SKM-1 (cell line): ENCODE measurements around the gene PC.

Experiments used
- DNase-seq: peaks from one replicate; lab custom pipeline; 2025; ENCODE audit not compliant: unreplicated experiment; lab: John Stamatoyannopoulos, UW

The PC gene

DNA sequence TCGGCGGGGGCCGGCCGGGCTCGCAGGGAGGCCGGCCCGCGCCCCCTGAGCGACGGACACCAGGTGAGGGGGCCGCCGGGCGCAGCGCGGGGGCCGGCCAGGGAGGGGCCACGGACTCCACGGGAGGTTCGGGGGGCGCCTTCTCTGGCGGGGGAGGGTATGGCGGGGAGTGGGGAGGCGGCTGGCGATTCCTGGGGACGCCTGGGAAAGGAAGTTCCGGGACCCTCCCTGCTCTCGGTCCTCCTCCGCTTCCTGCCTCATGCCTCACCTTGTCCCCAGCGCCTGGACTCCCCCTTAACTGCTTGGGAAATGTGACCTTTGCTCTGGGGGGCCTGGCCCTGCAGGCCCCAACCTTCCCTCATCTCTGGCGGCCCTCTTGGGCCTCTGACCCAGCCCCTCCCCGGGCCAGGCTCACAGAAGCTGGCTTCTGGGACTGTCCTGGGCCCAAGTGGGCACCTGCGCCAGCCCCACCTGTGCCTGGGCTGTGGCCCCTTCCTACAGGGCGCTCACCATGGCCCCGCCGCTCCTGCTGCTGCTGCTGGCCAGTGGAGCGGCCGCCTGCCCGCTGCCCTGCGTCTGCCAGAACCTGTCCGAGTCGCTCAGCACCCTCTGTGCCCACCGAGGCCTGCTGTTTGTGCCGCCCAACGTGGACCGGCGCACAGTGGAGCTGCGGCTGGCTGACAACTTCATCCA is 100.8 kb downstream of the PC start:
- DNase-seq, result no peak

DNA sequence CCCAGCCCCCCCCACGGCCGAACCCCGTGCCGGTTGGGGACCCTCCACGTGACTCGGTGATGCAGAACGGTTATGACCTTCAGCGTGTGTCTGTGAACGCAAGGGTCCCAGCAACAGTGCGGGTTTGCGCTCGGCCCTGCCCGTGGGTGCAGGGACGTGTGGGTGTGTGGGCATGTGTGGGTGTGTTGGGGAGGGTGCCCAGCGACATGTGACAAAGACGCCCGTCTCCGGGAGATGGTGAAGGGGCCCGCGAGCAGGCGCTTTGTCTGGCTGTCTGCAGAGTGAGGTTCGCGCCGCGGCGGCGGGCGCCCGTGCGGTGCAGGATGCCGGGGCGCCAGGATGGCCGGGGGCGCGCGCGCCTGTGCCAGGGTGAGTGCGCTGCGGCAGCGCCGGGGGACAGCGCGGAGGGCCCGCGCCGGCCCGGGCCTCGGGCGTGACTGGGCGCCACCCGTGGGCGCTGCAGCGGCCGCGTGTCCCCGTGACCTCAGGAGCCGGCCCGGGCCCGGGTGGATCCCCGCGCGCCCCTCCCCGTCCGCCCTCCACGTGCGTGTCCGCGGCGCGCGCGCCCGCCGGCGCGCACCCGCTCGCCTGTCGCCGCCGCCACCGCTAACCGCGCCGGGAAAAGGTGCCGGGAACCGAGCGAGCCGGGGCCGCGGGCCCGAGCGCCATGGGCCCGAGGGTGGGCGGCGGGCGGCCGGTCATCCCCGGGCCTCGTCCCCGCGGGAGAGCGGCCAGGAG is 101.5 kb downstream of the PC start, which contains the start of gene LRFN4:
TSS of gene LRFN4 (plus strand) at position 569 of the 738 bp plus-strand sequence. CDS start 681 bp downstream, outside the sequence.
- no peak for DNase-seq

DNA sequence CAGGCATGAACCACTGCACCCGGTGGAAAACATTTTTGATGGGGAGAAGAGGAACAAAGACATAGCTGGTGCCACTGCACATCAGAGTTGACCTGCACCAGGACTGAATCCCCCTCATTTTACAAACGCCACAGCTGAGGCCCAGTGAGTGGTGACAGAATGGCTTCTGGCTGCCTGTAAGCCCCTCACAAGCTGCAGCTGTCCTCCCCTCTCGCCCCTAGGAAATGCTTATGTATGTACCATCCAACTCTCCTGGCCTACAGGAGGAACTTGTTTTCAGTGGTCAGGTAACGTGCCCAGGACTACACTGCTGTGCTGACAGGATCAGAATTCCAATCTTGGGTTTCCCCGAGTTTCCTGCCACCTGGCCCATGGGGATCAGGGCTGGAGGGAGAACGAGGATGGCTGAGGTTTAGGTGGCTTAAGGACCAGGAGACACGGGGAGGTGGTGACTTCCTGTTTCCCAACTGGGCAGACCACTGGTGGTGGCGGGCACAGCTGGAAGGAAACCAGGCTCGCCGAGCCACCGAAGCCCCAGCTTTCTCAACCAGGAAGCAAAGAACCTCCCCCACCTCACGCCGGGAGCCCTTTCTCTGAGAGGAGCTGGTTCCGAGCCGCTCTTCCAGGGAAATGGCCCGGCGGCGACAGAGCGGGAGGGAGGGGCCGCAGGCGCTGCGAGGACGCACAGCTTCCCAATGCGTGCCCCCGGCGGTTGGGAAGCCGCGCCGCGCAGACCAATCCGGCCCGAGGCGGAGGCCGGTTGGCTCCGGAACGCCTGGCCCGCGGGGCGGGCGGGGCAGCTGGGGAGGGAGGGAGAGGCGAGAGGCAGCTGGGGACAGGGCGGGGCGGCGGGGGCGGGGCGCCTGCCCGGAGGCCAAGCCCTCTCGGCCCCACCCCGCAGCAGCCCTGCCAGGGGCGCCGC is 102.3 kb downstream of the PC start:
- peak; percentile 66 for DNase-seq

DNA sequence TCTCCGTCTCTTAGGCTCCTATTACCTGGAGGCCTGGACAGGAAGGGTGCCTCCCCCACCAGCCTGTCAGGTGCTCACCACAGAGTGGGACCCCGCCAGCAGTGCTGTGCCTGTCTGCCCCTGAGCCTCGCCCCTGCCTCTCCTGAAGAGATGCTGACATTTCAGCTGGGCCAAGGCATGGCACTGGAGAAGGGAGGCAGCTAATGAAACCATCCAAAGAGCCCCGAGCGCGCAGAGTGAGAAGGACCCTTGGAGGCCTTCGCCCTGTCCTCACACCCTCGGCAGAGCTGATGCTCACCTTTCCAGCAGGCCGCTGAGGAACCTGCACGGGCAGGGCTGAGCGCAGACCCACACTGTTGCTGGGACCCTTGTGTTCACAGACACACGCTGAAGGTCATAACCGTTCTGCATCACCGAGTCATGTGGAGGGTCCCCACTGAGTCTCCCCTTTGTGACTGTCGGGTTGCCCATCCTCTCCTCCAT is 103.4 kb downstream of the PC start:
- no peak for DNase-seq

DNA sequence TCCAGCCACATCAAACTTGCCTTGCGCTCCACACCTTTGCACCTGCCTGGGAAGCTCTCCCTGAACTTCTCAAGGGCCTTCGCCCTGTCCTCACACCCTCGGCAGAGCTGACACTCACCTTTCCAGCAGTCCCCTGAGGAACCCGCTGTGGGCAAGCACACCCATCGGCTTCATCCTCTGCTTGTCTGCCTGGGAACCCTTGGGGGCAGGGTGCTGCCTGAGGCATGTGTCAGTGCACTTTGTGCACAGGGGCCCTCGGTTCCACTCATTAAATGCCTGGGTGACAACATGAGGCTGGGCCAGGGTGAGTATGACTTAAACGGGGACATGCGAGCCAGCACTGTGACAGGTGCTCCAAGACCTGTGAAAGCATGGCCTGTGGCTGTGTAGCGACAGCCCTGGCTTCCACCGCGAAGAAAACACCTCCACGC is 103.9 kb downstream of the PC start:
- DNase-seq, result no peak

DNA sequence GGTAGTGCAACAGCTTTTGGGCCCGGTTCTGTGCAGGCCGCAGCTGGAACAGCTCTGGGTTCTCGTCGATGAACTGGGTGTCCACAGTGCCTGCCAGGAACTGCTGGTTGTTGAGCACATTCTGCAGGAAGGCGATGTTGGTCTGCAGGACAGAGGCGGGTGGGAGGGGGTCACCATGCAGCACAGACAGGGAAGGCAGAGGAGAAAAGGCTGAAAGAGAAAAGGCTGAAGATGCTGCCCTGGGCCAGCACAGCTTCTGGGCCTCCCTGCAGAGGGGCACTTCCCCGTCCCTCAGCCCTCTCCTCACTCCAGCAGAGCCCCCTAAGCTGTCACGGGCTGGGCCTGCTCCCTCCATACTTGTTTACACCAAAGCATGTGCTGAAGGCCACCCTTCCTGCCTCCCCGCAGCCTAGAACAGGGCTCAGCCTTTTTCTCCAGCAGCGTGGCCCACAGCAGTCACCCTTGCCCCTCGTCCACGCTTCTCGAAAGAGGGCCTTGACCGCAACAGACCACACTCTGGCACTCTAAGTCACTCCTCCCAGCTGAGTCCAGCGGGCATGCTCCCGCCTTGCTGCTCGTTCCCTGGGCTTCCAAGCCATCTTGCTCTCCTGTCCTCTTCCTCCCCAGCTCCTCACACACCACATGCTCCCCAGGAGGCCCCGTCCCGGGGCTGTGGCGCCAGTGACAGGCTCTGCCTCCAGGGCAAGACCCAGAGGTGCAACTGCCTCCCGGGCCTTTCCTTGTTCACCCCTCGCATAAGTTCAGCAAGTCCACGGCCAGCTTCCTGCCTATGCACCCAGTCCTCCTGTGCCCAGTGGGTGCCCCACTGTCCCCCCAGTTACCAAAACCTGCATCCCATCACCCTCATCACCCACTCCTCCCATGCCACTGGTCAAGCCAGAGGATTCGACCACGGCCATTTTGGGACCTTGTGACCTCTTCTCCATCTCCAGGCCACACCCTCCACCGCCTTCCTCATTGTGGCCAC is 104.6 kb downstream of the PC start:
- no peak for DNase-seq

DNA sequence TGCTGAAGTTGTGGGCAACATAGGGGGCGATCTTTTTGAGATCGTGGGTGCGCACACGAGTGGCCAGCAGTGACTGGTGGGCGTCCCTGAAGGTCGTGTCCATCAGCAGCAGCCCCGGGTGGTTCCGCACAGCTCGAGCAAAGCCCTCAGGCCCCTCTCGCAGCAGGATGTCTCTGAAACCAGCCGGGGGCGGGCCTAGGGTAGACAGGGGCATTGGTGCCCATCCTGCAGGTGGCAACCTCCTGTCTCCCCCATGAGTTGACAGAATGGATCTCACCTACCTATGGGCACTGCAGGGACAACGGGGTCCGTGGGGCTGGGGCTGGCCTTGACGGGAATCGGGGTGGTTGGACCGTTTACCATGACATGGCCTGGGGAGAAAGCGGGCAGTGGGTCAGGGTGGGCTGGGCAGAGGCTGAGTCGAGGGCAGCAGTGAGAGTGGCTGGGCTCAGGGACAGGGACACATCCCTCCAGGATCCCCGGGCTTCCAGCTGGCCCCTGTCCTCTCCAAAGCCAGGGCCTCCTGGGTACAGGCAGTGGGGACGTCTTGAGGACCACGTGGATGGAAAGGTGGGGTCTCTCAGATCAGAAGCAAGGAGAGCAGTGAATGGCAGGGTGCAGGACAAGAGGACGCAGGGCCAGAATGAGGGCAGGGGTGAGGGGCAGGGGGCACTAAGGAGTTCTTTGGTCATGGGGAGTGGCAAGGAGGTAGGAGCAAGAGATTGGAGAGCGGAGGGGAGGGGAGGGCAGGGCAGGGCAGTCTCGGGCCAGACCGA is 105.5 kb downstream of the PC start:
- DNase-seq, result no peak

DNA sequence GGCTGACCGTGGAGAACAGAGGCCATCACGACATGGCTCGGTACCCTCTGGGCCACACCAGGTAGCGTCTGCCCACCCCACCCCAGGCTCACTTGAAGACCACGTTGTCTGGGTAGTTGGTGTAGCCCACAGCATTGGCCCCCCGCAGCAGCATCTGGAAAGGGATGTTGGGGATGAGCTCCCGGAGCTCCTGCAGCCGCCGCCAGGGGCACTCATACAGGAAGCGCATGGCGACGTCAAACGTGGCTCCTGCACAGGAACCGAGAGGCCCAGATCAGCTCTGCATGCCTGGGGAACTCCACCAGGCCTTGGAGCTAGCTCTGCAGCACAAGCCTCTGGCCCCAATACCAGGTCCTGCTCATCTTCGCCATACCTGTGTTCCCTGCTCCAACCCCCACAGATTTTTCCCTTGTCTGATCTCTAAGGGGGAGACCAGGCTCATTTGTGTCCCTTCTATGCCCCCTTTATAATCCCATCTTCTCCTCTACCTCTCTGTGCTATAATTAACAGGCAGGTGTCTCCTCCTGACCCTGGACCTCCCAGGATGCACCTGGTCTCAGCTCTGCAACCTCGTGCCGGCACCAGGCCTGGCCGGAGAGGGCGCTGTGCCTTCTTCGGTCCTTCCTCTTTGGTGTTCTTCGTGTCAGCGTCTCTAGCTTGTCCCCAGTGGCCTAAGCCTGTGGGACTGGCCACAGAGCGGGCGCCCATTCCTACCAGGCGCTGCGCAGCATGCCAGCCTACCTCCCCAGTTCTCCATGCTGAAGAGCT is 106.3 kb downstream of the PC start:
- no peak for DNase-seq

DNA sequence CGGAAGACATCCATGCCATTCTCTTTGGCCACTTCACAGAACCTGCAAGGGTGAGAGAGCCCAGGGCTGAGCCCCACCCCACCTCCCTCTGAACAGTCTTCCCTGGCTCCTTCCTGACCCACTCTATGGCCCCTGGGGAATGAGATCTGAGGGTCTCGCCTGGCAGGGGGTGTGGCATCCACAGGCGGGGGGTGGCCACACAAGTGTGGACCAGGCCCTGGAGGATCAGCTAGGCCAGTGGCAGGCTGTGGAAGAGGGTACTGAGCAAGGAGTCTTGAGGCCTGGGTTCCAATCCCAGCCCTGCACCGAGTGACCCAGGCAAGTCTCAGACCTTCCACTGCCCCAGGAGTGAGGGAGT is 107.0 kb downstream of the PC start:
- no peak for DNase-seq

DNA sequence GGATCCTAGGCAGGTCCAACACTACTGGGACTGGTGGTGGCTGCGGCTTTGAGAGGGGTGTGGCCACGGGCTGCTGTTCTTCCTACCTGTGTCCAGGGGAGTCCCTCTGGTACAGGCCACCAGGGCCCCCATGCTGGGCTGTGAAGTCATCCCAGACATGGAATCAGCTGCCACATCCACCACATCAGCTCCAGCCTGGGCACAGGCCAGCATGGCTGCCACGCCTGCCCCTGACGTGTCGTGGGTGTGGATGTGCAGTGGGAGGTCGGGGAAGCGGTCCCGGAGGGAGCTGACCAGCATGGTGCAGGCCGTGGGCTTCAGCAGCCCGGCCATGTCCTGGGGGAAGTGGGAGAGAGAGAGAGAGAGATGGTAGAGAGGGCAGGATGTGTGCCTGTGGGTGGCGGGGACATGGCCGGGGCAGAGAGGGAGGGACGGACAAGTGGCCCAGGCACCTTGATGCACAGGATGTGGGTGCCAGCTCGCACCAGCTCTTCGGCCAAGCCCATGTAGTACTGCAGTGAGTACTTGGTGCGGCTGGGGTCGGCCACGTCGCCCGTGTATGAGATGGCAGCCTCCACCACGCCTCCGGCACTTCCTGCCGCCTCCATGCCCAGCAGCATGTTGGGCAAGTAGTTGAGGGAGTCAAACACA is 107.5 kb downstream of the PC start:
- no peak for DNase-seq

DNA sequence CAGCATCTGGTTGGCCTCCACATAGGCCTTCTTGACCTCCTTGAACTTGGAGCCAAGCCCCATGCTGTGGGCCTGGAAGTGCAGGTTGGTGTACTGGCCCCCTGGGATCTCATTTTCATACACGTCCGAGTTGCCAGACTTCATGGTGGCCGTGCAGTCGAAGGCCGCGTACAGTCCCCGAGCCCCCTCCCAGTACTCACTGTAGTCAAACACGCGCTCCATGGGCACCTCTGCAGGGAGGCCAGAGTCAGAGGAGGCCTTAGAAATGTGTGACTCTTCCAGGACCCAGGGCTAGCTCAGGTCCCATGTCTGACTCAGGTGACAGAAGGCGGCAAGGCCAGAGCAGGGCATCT is 108.0 kb downstream of the PC start:
- DNase-seq, result no peak

DNA sequence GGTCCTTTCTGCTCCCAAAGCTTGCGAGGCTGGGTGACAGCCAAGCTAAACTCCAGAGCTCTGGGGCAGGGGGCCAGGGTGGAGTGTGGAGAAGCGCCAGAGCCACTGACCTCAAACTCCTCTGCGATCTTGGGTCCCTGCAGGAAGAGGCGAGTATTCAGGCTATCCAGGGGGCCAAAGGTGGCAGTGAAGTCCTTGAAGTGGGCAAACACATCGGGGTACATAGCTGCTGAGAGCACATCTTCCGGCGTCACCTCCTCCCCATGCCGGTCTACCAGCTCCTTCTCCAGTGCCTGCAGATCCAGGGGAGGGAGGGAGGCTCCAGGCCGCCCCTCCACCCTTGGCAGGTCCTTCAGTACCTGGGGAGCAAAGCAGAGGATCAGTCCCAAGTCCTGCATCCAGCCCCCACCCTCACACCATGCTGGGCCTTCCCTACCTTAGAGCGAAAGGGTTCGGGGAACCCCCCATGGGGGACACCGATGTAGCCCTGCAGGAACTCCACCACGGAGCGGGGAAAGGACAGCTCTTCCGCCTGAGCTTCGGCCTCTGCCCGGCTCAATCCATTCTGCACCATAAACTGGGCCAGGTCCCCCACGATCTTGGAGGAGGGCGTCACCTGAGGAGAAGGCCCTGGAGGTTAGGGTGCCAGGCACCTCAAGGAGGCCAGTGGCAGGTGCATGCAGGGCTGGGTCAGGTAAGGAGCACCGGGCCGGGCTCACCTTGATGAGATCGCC is 108.5 kb downstream of the PC start:
- DNase-seq, result no peak

DNA sequence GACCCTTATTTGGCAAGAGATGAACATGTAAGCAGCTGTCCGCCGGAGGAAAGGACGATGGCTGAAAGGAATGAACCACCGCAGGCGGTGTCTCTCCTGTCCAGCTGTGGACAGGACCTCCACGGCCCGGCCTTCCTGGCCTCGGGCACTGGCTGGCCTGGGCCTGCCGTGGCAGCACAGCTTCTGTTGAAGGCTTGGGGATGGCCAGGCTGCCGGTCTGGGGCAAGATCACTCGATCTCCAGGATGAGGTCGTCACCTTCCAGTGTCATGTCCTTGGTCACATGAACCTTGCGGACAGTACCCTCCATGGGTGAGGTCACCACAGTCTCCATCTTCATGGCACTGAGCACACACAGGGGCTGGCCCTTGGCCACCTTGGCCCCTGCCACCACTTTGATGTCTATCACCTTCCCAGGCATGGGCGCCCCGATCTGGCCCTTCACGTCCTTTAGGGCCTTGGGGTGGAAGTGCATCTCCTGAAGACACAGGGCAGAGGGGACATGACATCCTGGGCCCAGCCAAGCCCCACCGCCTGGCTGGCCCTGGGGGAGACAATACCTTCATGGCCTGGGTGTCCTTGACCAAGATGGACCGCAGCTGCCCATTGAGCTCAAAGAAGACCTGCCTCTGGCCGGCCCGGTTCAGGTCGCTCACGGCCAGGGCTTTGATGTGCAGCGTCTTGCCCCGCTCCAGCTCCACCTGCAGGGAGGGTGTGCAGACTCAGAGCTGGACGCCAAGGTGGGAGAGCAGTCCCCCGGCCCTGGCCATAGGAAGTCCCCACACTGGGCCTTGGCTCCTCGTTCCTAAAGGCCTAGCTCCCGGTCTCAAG is 109.3 kb downstream of the PC start:
- DNase-seq, result no peak

DNA sequence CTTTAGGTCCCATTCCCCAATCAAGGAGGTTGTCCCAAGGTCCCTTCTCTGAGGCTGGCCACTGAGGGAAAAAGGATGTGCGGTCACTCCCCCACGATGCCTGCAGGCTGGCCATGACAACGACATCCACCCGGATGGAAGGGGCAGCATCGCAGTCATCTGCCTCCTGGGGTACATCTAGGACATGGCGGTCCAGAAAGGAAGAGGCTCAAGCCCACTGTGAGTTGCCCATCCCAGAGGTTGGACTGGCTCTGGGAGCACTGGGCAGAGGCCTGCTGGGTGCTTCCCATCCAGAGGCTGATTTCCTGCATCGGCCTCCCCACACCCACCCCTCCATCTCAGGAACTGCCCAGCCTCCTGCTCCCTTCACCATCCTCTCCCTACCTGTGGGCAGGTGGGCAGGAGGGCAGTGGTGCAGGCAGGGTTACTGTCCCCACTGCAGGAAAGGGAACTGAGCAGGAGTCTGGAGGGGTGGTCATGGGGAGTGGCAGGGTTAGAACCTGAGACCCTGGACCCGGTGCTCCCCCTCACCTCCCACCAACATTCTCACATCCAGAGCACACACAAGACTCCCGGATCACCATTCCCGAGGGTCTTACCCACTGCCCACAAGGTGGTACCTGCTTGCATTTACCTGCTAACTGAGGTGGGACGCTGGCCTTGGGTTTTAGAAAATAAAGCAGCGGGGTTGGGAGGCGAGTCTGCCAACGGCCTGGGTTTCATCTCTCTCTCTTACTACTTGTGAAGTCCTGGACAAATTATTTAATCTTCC is 110.5 kb downstream of the PC start:
- DNase-seq, result no peak

DNA sequence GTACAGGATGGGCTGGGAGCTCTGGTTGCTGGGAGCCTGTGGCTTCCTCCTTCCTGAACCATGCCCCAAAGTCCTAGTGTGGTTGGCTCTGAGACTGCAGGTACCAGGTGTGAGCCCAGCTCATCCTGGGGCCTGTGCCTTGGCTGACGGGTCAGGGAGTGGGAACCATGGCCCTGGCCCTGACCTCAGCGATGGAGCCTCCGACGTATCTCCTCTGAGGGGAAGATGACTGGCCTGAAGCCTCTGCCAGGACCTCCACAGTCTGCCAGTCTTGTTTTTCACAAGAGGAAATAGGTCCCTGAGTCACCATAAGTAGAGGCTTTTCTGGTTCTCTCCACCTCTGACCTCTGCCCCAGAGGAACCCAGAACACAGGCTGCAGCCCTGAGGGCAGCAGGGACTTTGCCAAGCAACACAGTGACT is 111.5 kb downstream of the PC start:
- DNase-seq, result no peak

DNA sequence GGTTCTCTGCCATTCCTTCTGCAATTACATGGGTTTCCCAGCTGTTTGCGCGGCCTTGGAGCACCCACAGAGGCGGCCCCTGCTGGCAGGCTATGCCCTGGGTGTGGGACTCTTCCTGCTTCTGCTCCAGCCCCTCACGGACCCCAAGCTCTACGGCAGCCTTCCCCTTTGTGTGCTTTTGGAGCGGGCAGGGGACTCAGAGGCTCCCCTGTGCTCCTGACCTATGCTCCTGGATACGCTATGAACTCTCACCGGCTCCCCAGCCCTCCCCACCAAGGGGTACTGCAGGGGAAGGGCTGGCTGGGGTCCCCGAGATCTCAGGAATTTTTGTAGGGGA is 112.3 kb downstream of the PC start:
- DNase-seq, result no peak
